Activated naive CD4-positive, alpha-beta T cell treated with anti-CD3 and anti-CD28 coated beads for 36 hours (primary cell): ENCODE data around the gene TBC1D3. TPM values are rescaled to one million over a fixed set of nuclear protein-coding genes. Genes with fewer than 3 reads are reported as not detected.
"Not testable (repeated sequence)": the region's sequence is repeated elsewhere in the genome, so short reads cannot be mapped to it uniquely, and the experiment has no call there.

Experiments
- CTCF ChIA-PET: fragments of 350-600 bp; sonication (Branson Sonifier 250); formaldehyde crosslinking; loops from one replicate; lab custom pipeline; 2021; ENCODE audit warnings: antibody characterized with exemption; lab: Charles Lee
- DNase-seq: peaks from one replicate; pipeline ENCODE4 v3.0.0-alpha.2; 2020
- H3K27ac Mint-ChIP-seq: one replicate; pipeline ENCODE4 v1.8.0; 2021; ENCODE audit warnings: mild to moderate bottlenecking, mixed read lengths
- H3K27me3 Mint-ChIP-seq: one replicate; pipeline ENCODE4 v1.8.0; 2021; ENCODE audit warnings: low read depth, mixed read lengths
- H3K36me3 Mint-ChIP-seq: one replicate; pipeline ENCODE4 v1.8.0; 2021; ENCODE audit warnings: low read depth, mixed read lengths
- H3K4me1 Mint-ChIP-seq: one replicate; pipeline ENCODE4 v1.8.0; 2021; ENCODE audit warnings: low read depth, mixed read lengths
- H3K4me3 Mint-ChIP-seq: one replicate; pipeline ENCODE4 v1.8.0; 2021; ENCODE audit warnings: mild to moderate bottlenecking, moderate library complexity, mixed read lengths
- H3K9me3 Mint-ChIP-seq: one replicate; pipeline ENCODE4 v1.8.0; 2021; ENCODE audit warnings: mixed read lengths
- intact Hi-C: fragments of 100-400 bp; cut with micrococcal nuclease; formaldehyde crosslinking; loops from one replicate; pipeline ENCODE4 v1.15.1; 2023
- total RNA-seq, 2 experiments: library from RNA; stranded (reverse); gene quantifications; one replicate each; pipeline ENCODE4 v1.2.3, GENCODE V29; 2021

The TBC1D3 gene
- not detected for total RNA-seq

- H3K27ac Mint-ChIP-seq, CTCF ChIA-PET, intact Hi-C loops, H3K27me3 Mint-ChIP-seq, H3K9me3 Mint-ChIP-seq, H3K4me3 Mint-ChIP-seq, H3K4me1 Mint-ChIP-seq, DNase-seq, H3K36me3 Mint-ChIP-seq: not testable (repeated sequence)
Observed at GRCh38 chr17:38192455-38192854, at the start of gene TBC1D3. TSS of gene TBC1D3 (minus strand) at chr17:38192555. CDS start at chr17:38191029, 1,526 bp downstream.

DNA sequence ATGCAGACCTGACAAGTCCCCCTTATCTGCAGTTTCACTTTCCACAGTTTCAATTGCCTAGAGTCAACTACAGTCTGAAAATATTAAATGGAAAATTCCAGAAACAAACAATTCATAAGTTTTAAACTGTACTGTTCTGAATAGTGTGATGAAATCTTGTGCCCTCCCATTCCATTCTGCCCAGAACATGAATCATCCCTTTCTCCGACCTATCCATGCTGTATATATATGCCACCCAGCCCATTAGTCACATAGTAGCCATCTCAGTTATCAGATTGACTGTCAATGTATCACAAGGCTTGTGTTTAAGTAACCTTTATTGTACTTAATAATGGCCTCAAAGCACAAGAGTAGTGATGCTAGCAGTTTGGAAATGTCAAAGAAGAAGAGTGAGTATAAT lies 40.4 kb upstream of the TBC1D3 start:
- H3K4me1 Mint-ChIP-seq, H3K4me3 Mint-ChIP-seq, H3K27me3 Mint-ChIP-seq, H3K27ac Mint-ChIP-seq, H3K9me3 Mint-ChIP-seq, DNase-seq, H3K36me3 Mint-ChIP-seq, intact Hi-C loops, CTCF ChIA-PET: not testable (repeated sequence)

DNA sequence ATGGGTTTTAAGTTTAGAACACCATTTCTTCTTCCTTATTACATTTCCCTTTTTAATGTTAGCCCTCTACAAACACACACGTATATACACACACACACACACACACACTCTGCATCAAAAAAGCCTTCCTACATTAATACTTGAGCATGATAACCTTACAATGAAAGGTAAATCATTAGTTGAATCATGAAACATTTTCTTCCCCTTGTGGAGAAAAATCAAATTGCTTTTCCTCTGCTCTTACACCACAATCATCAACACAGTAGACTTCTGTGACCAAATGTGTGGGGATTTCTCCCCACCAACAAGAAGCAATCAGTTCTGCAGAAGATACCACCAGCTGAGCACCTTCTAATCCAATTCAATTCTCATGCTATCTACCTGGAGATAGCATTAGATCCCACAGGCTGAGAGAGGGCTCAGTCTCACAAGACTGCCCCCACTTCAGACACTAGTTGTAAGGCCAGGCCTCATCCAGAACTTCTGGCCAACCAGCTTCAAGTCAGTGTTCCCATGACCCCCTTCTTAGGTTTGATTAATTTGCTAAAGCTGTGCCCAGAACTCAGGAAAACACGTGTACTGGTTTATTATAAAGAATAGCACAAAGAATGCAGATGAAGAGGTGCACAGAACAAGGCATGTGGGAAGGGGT lies 33.6 kb upstream of the TBC1D3 start:
- intact Hi-C loops, CTCF ChIA-PET, H3K9me3 Mint-ChIP-seq, H3K4me3 Mint-ChIP-seq, H3K27ac Mint-ChIP-seq, H3K27me3 Mint-ChIP-seq, DNase-seq, H3K36me3 Mint-ChIP-seq, H3K4me1 Mint-ChIP-seq: not testable (repeated sequence)

DNA sequence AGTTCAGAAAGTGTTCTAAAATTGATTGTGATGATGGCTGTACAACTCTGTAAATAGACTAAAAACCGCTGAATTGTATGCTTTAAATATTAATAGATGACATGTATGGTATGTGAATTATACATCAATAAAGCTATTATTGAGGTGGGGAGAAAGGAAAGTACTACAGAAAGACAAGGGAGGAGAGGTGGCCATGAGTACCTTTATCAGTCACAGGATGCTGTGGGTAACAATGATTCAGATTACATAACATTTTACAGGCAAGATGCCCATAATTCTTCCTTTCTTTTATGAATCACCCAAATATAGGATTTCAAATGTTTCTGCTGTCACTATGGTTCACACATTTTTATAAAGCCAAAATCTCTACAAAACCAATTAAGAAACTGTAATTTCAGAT lies 28.5 kb upstream of the TBC1D3 start:
- H3K4me3 Mint-ChIP-seq, H3K27ac Mint-ChIP-seq, H3K36me3 Mint-ChIP-seq, CTCF ChIA-PET, intact Hi-C loops, H3K4me1 Mint-ChIP-seq, H3K27me3 Mint-ChIP-seq, DNase-seq, H3K9me3 Mint-ChIP-seq: not testable (repeated sequence)

- CTCF ChIA-PET, H3K36me3 Mint-ChIP-seq, H3K27ac Mint-ChIP-seq, H3K9me3 Mint-ChIP-seq, DNase-seq, H3K4me1 Mint-ChIP-seq, H3K4me3 Mint-ChIP-seq, H3K27me3 Mint-ChIP-seq, intact Hi-C loops: not testable (repeated sequence)
Observed at GRCh38 chr17:38200271-38200670, 7.9 kb upstream of the TBC1D3 start.

GRCh38 chr17:38134860-38135259 lies 57.5 kb downstream of the TBC1D3 start:
- H3K9me3 Mint-ChIP-seq, H3K27ac Mint-ChIP-seq, H3K36me3 Mint-ChIP-seq, DNase-seq, H3K4me1 Mint-ChIP-seq, intact Hi-C loops, H3K4me3 Mint-ChIP-seq, H3K27me3 Mint-ChIP-seq, CTCF ChIA-PET: not testable (repeated sequence)

Other genes with a start within 250 kb of the TBC1D3 start
- 1 to 10 TPM; 7.1 TPM for gene TBC1D3L, start 203.5 kb downstream of the TBC1D3 start, total RNA-seq
- gene TBC1D3D, start 188.6 kb downstream of the TBC1D3 start, total RNA-seq, result under 1 TPM; 0.20 to 0.26 TPM
- gene TBC1D3C, start 123.9 kb downstream of the TBC1D3 start, total RNA-seq, result not detected
- gene TBC1D3E, start 64.6 kb downstream of the TBC1D3 start, total RNA-seq, result not detected
- 10 to 100 TPM; 55.5 to 60.8 TPM for gene MRPL45, start 104.6 kb upstream of the TBC1D3 start, total RNA-seq
- gene GPR179, start 151.4 kb upstream of the TBC1D3 start, total RNA-seq, result under 1 TPM; 0.02 to 0.07 TPM
- gene SOCS7, start 159.3 kb upstream of the TBC1D3 start, total RNA-seq, result 10 to 100 TPM; 22.1 to 25.1 TPM
- gene ARHGAP23, start 235.9 kb upstream of the TBC1D3 start, total RNA-seq, result 1 to 10 TPM in 1 of 2 experiments, under 1 TPM in 1; 0.52 to 1.0 TPM